Naive thymus-derived CD4-positive, alpha-beta T cell (primary cell): ENCODE results near the gene CAPZA1. TPM values are rescaled to one million over a fixed set of nuclear protein-coding genes. Genes with fewer than 3 reads are reported as not detected.

Experiments used
- ATAC-seq: fragments of 150-1000 bp; cut with Tn5 transposase; 2 replicates; pipeline ENCODE4 v1.10.0; 2021; ENCODE audit warnings: mild to moderate bottlenecking, moderate library complexity
- CTCF ChIA-PET: fragments of 350-600 bp; sonication (Branson Sonifier 250); formaldehyde crosslinking; loops from one replicate; lab custom pipeline; 2021; ENCODE audit warnings: antibody characterized with exemption; lab: Charles Lee
- POLR2A ChIA-PET: fragments of 350-600 bp; sonication (Branson Sonifier 250); formaldehyde crosslinking; loops from one replicate; lab custom pipeline; 2021; ENCODE audit warnings: antibody characterized with exemption, inconsistent platforms; lab: Charles Lee
- DNase-seq, 9 donors: peaks; one replicate each; pipeline versions ENCODE4 v3.0.0 to v3.0.0-alpha.2; 2020 to 2022; ENCODE audit warnings: mixed read lengths in 1 of 9
- H3K27ac ChIP-seq: one replicate; pipeline ENCODE4 v1.7.0; 2013; ENCODE audit warnings: mild to moderate bottlenecking, low read depth, low read length, moderate library complexity
- H3K27me3 ChIP-seq, 2 donors: one replicate each; pipeline ENCODE4 v1.7.0; 2013; ENCODE audit warnings: low read length in 2 of 2, mild to moderate bottlenecking in 2 of 2, moderate library complexity in 2 of 2; ENCODE audit not compliant: control insufficient read depth in 2 of 2, insufficient read depth in 2 of 2
- H3K36me3 ChIP-seq, 3 experiments: 1 replicate in 2 of 3; 2 replicates in 1 of 3; pipeline ENCODE4 v1.7.0; 2013; ENCODE audit warnings: low read length in 3 of 3, mild to moderate bottlenecking in 3 of 3, moderate library complexity in 1 of 3; ENCODE audit not compliant: insufficient read depth in 3 of 3, control insufficient read depth in 2 of 3
- H3K4me1 ChIP-seq, 2 donors: one replicate each; pipeline ENCODE4 v1.7.0; 2013; ENCODE audit warnings: low read length in 2 of 2, mild to moderate bottlenecking in 2 of 2, moderate library complexity in 1 of 2; ENCODE audit not compliant: control insufficient read depth in 2 of 2, insufficient read depth in 2 of 2
- H3K4me3 ChIP-seq: 2 replicates; pipeline ENCODE4 v1.7.0; 2013; ENCODE audit warnings: mild to moderate bottlenecking, low read length
- H3K9me3 ChIP-seq, 3 experiments: 1 replicate in 2 of 3; 2 replicates in 1 of 3; pipeline ENCODE4 v1.7.0; 2013; ENCODE audit warnings: low read length in 3 of 3; ENCODE audit not compliant: control insufficient read depth in 2 of 3
- H3K27ac Mint-ChIP-seq, 9 donors: one replicate each; pipeline ENCODE4 v1.8.0; 2020 to 2022; ENCODE audit warnings: mixed read lengths in 9 of 9, mild to moderate bottlenecking in 8 of 9, moderate library complexity in 5 of 9, inconsistent platforms in 2 of 9
- H3K27me3 Mint-ChIP-seq, 5 donors: one replicate each; pipeline ENCODE4 v1.8.0; 2021 to 2022; ENCODE audit warnings: mixed read lengths in 5 of 5, mild to moderate bottlenecking in 1 of 5
- H3K36me3 Mint-ChIP-seq, 5 donors: one replicate each; pipeline ENCODE4 v1.8.0; 2020 to 2022; ENCODE audit warnings: mixed read lengths in 5 of 5, mild to moderate bottlenecking in 3 of 5, inconsistent platforms in 1 of 5
- H3K4me1 Mint-ChIP-seq, 7 donors: one replicate each; pipeline ENCODE4 v1.8.0; 2020 to 2022; ENCODE audit warnings: mixed read lengths in 7 of 7, mild to moderate bottlenecking in 3 of 7, inconsistent platforms in 1 of 7
- H3K4me3 Mint-ChIP-seq, 10 donors: one replicate each; pipeline ENCODE4 v1.8.0; 2020 to 2022; ENCODE audit warnings: mild to moderate bottlenecking in 10 of 10, mixed read lengths in 10 of 10, moderate library complexity in 6 of 10, inconsistent platforms in 2 of 10
- H3K9me3 Mint-ChIP-seq, 11 donors: one replicate each; pipeline ENCODE4 v1.8.0; 2020 to 2022; ENCODE audit warnings: mixed read lengths in 11 of 11, mild to moderate bottlenecking in 4 of 11, inconsistent platforms in 1 of 11, moderate library complexity in 1 of 11
- intact Hi-C, 2 donors: fragments of 100-400 bp; cut with micrococcal nuclease; formaldehyde crosslinking; loops; one replicate each; pipeline ENCODE4 v1.15.1; 2023
- polyA plus RNA-seq, 2 donors: library from polyadenylated mRNA; unstranded; fragments of 300-500 nt; fragmentation: Illumina TruSeq; gene quantifications; one replicate each; pipeline ENCODE4 v1.2.3, GENCODE V29; 2021
- total RNA-seq, 6 experiments: library from RNA in 5 of 6; stranded (reverse) in 5 of 6; gene quantifications; 1 replicate in 5 of 6; 2 replicates in 1 of 6; pipeline ENCODE4 v1.2.3 and lab custom pipeline; 2021 to 2026

CAPZA1 gene
- total and polyA plus RNA-seq, 7 experiments from 2014 or later, result 114 to 237 (median 135) TPM

DNA sequence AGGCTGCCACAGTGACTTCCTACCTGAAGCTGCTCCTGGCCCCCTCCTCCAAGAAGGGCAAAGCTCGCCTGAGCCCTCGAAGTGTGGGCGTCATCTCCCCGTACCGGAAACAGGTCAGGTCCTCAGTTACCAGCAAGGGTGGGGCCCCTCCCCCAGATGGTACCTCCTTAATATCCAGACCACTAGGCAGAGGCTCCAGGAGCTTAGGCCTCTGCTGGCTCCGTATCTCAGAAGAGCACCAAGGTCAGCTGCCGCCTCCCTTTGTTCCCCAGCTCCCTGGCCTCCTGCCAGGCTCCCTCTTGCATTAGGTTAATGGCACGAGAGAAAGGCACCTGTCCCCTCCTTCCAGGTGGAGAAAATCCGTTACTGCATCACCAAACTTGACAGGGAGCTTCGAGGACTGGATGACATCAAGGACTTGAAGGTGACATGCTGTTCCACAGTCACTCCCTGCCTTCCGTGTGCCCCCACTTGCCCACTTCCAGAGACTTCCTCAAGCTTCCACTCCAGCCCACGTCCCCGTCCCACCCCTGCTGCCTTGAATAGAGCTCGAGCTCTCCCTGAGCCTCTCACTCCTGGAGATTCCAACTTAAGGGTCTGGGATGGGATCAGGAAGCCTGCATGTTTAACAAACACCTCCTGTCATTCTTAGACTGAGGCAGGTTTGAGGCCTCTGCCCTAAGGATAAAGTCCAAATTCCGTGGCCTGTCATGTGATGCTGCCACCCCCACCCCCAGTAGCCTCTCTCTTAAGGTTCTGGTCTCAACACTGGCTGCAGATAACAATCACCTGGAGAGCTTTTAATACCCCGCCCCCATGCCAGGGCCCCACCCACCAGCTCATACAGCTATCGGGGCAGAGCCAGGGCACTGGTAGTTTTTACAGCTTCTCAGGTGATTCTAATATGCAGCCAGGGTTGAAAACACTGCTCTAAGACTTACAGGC lies 79.0 kb downstream of the CAPZA1 start:
- H3K4me1 ChIP-seq, result peaks cover 5 to 18% of the 10 kb centered on the region in 2 donors
- H3K4me3 Mint-ChIP-seq, result no peak overlapping the region
- no peaks in the 10 kb centered on the region for H3K27me3 ChIP-seq
- intact Hi-C loops, result no loop called here
- H3K36me3 Mint-ChIP-seq, result peaks cover 0 to 23% (median 0%) of the 10 kb centered on the region in 5 donors
- no peak overlapping the region for H3K27ac ChIP-seq
- no peak overlapping the region for H3K4me3 ChIP-seq
- no peaks in the 10 kb centered on the region for H3K9me3 ChIP-seq
- CTCF ChIA-PET, result interaction anchor here (0.6 kb wide), 2 partner anchors 19 to 371 kb away, joined by 3 to 4 read pairs; no protein-coding TSS in a partner anchor
- H3K9me3 Mint-ChIP-seq, result no peaks in the 10 kb centered on the region
- H3K36me3 ChIP-seq, result peaks cover 0 to 66% (median 4%) of the 10 kb centered on the region in 3 experiments
- H3K27ac Mint-ChIP-seq, result peak overlapping the region in 8 of 9 donors; percentile 33 to 87 (median 73)
- POLR2A ChIA-PET, result interaction anchor here (0.8 to 1.6 kb wide), 2 partner anchors 24 to 80 kb away, joined by 3 read pairs; partner anchors contain the start of genes MOV10 and ST7L
- peaks cover 21 to 47% (median 35%) of the 10 kb centered on the region in 7 donors for H3K4me1 Mint-ChIP-seq
- DNase-seq, result no peak
- no peaks in the 10 kb centered on the region for H3K27me3 Mint-ChIP-seq
- no peak for ATAC-seq

DNA sequence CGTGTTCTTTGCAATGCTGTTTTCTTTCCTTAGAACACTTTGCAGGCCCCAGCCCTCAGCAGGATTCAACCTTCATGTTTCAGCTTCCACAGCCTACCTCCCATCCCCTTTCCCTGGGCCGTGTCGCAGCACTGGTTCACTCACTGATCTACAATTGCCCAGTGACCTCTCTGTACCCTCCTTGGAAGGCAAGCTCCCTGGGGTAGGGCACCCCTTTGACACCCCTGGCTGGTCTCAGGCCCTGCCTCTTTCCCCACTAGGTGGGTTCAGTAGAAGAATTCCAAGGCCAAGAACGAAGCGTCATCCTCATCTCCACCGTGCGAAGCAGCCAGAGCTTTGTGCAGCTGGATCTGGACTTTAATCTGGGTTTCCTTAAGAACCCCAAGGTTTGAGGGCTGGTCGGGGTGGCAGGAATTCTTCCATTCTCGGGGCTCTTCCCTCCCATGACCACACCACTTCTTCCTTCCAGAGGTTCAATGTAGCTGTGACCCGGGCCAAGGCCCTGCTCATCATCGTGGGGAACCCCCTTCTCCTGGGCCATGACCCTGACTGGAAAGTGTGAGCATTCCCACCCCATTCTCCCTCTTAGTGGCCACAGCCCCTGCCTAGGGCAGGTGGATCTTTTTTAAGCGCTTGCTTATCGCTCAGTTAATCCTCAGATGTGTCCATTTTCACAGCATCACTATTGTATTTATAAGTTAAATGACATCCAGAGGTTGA lies 80.0 kb downstream of the CAPZA1 start:
- H3K27me3 ChIP-seq, result no peaks in the 10 kb centered on the region
- H3K27ac ChIP-seq, result no peak overlapping the region
- Mint-ChIP-seq H3K4me3 (no peak overlapping the region), H3K4me1 (peaks cover 25 to 57% (median 43%) of the 10 kb centered on the region in 7 donors), H3K27ac (peak overlapping the region; percentile 68 to 95 (median 86)), H3K36me3 (peaks cover 0 to 23% (median 0%) of the 10 kb centered on the region in 5 donors), H3K9me3 (no peaks in the 10 kb centered on the region), H3K27me3 (no peaks in the 10 kb centered on the region)
- ATAC-seq (no peak), DNase-seq (no peak)
- ChIA-PET CTCF (interaction anchor here (0.6 to 1.4 kb wide), 4 partner anchors 10 to 234 kb away, joined by 3 to 4 read pairs (median 4); no protein-coding TSS in a partner anchor), POLR2A (interaction anchor here (0.8 to 1.6 kb wide), 2 partner anchors 25 to 81 kb away, joined by 3 read pairs; partner anchors contain the start of genes MOV10 and ST7L)
- H3K4me3 ChIP-seq, result no peak overlapping the region
- peaks cover 0 to 56% (median 4%) of the 10 kb centered on the region in 3 experiments for H3K36me3 ChIP-seq
- intact Hi-C loops, result no loop called here
- no peaks in the 10 kb centered on the region for H3K9me3 ChIP-seq
- peaks cover 13 to 24% of the 10 kb centered on the region in 2 donors for H3K4me1 ChIP-seq

DNA sequence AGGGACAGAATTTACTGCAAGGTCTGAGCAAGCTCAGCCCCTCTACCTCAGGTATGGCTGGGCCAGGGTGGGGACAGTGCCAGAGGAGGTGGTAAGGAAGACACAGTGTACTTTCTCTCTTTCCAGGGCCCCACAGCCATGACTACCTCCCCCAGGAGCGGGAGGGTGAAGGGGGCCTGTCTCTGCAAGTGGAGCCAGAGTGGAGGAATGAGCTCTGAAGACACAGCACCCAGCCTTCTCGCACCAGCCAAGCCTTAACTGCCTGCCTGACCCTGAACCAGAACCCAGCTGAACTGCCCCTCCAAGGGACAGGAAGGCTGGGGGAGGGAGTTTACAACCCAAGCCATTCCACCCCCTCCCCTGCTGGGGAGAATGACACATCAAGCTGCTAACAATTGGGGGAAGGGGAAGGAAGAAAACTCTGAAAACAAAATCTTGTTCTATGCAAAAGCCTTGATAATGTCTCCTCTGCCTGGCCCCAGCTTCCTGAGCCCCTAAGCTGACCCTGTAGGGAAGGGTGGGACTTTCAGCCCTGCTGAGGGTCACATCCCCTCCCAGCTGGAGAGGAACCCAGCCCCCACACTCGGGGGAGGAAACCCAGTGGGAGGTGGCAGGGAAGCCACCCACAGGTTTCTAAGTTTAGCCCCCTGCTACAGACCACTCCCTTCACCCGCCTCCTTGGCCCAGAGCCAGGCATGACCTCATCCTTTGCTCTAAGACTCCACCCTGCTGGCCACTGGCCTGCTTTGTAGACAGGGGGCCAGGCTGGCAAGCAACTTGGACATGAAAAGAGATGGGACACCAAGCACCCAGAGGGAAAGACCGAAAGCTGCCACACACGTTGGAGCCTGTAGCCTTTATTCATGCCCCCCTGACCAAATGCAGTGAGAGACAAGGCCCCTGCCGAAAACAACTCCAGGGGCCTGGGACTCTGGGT lies 80.9 kb downstream of the CAPZA1 start:
- no peaks in the 10 kb centered on the region for H3K27me3 Mint-ChIP-seq

DNA sequence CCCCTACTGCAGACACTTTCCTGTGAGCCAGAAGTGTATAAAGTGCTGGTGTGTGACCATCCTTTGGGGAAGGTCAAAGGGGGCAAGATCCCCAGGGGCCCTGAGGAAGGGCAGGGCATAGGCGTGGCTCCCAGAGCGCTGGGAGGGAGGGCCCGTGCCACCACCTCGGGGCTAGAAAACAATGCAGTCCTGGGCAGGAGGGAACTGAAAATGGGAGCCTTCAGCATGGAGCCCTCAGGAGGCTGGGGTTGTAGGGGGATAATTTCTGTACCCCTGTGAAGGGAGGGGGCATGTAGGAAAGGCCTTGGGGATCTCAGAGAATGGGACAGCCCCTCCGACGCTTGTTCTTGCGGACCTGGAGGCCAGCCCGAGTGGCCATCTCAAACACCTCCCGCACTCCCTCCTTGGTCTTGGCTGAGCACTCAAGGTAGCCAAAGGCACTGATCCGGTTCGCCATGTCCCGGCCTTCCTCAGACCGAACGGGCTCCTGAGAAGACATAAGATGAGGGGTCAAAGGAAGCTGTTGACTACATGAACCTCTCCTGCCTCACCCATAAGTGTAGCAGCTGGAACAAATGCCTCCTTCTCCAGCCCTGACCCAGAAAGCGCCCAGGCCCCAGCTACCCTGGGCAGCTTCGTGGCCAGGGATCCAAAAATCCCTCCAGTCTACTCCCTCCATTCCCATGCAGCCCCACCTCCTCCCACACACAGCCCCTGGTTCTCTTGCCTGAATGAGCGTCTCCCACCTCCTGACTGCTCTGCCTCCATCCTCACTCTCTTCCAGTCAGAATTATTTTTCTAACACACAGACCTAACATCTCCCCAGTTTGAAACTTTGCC lies 81.8 kb downstream of the CAPZA1 start:
- CTCF ChIA-PET, result interaction anchor here (1.9 kb wide), 1 partner anchor 27 kb away, joined by 5 read pairs; the partner anchor contains the start of gene MOV10
- Histone ChIP-seq H3K27ac (peak overlapping the region; percentile 59), H3K27me3 (no peaks in the 10 kb centered on the region), H3K4me1 (peaks cover 28 to 41% of the 10 kb centered on the region in 2 donors), H3K9me3 (no peaks in the 10 kb centered on the region), H3K36me3 (peaks cover 0 to 38% (median 3%) of the 10 kb centered on the region in 3 experiments), H3K4me3 (no peak overlapping the region)
- peak overlapping the region; percentile 68 to 95 (median 87) for H3K27ac Mint-ChIP-seq
- intact Hi-C loops, result no loop called here
- H3K9me3 Mint-ChIP-seq, result peaks cover 0 to 3% (median 0%) of the 10 kb centered on the region in 11 donors
- peak overlapping the region in 5 of 10 donors; percentile 1 to 76 (median 9) for H3K4me3 Mint-ChIP-seq
- peaks cover 39 to 76% (median 61%) of the 10 kb centered on the region in 7 donors for H3K4me1 Mint-ChIP-seq
- no peaks in the 10 kb centered on the region for H3K27me3 Mint-ChIP-seq
- POLR2A ChIA-PET, result interaction anchor here (0.7 kb wide), 1 partner anchor 82 kb away, joined by 3 read pairs; the partner anchor contains the start of gene ST7L
- peak; percentile 4 for ATAC-seq
- H3K36me3 Mint-ChIP-seq, result peaks cover 0 to 25% (median 0%) of the 10 kb centered on the region in 5 donors
- no peak for DNase-seq

More for the DNA sequence above, 80.9 kb downstream of the CAPZA1 start:
- no peak overlapping the region for H3K4me3 ChIP-seq
- Mint-ChIP-seq H3K9me3 (no peaks in the 10 kb centered on the region), H3K4me1 (peaks cover 35 to 67% (median 52%) of the 10 kb centered on the region in 7 donors), H3K4me3 (peak overlapping the region in 2 of 10 donors; percentile 65 to 76), H3K27ac (peak overlapping the region; percentile 68 to 95 (median 87)), H3K36me3 (peaks cover 0 to 25% (median 0%) of the 10 kb centered on the region in 5 donors)
- ATAC-seq (peak; percentile 72), DNase-seq (peak in 7 of 9 donors; percentile 36 to 75 (median 47))
- intact Hi-C loops, result no loop called here
- ChIA-PET POLR2A (interaction anchor here (0.9 to 1.0 kb wide), 2 partner anchors 11 to 28 kb away, joined by 3 read pairs; no protein-coding TSS in a partner anchor), CTCF (interaction anchor here (0.8 to 1.9 kb wide), 5 partner anchors 8 to 26 kb away, joined by 3 to 5 read pairs (median 4); partner anchors contain the start of gene MOV10)
- H3K4me1 ChIP-seq, result peaks cover 22 to 34% of the 10 kb centered on the region in 2 donors
- peaks cover 0 to 46% (median 4%) of the 10 kb centered on the region in 3 experiments for H3K36me3 ChIP-seq
- peak overlapping the region; percentile 59 for H3K27ac ChIP-seq
- H3K27me3 ChIP-seq, result no peaks in the 10 kb centered on the region
- H3K9me3 ChIP-seq, result no peaks in the 10 kb centered on the region

DNA sequence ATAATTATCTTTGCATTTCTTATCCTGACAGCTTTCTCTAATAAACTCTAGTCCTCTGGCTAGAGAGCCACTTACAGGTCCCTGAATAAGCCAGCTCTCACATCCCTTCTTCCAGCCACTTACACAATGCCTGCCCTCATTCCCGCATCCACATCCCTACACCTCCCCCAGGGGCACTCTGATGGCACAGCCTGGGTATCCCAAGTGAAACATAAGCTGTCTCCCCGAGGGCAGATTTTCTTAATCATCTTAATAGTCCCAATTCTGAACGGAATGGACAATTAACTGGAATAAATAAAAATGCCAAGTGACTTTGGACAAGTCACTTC lies 82.4 kb downstream of the CAPZA1 start:
- no peak overlapping the region for H3K4me3 ChIP-seq
- H3K4me1 ChIP-seq, result peaks cover 28 to 41% of the 10 kb centered on the region in 2 donors
- Mint-ChIP-seq H3K27me3 (no peaks in the 10 kb centered on the region), H3K36me3 (peaks cover 0 to 25% (median 0%) of the 10 kb centered on the region in 5 donors), H3K27ac (peak overlapping the region; percentile 45 to 90 (median 82)), H3K4me3 (peak overlapping the region in 5 of 10 donors; percentile 1 to 32 (median 9)), H3K4me1 (peaks cover 39 to 72% (median 62%) of the 10 kb centered on the region in 7 donors), H3K9me3 (peaks cover 0 to 3% (median 0%) of the 10 kb centered on the region in 11 donors)
- no peaks in the 10 kb centered on the region for H3K9me3 ChIP-seq
- no peaks in the 10 kb centered on the region for H3K27me3 ChIP-seq
- ChIA-PET POLR2A (interaction anchor here (0.6 to 0.7 kb wide), 2 partner anchors 28 to 83 kb away, joined by 3 read pairs; partner anchors contain the start of gene ST7L), CTCF (interaction anchor here (1.9 kb wide), 1 partner anchor 27 kb away, joined by 5 read pairs; the partner anchor contains the start of gene MOV10)
- ATAC-seq (no peak), DNase-seq (no peak)
- no peak overlapping the region for H3K27ac ChIP-seq
- peaks cover 0 to 32% (median 0%) of the 10 kb centered on the region in 3 experiments for H3K36me3 ChIP-seq
- intact Hi-C loops, result no loop called here
